ENCODE measurements around the gene HINT1. TPM values are rescaled to one million over a fixed set of nuclear protein-coding genes. Genes with fewer than 3 reads are reported as not detected.
"Not testable (repeated sequence)": the region's sequence is repeated elsewhere in the genome, so short reads cannot be mapped to it uniquely, and the experiment has no call there.

HINT1 gene
- total RNA-seq, 1 donor from 2014 or later = 136 TPM

DNA sequence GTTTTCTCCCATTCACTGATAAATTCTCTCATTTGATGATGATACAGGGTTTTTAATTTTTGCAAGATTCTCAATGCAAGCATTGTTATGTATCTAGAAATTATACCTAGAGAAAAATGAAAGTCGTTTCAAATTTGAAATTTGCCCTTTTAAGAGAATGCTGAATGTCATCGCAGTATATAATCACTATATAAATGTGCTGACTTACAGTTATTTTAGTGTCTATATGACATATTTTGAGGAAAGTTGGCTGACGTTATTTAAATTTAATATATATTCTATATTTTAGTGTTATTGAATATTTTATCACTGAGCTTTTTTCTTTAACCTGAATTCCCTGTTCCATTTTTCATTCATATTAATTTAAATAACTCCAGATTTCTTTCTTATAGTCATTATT is 35.5 kb upstream of the HINT1 start:
- Histone ChIP-seq H3K4me1 (no peaks in the 10 kb centered on the region), H3K36me3 (no peaks in the 10 kb centered on the region), H3K27me3 (ENCODE audit: low read depth) (no peaks in the 10 kb centered on the region), H3K27ac (no peak overlapping the region), H3K4me3 (no peak overlapping the region), H3K9me3 (no peaks in the 10 kb centered on the region)
- DNase-seq = no peak
- intact Hi-C loops (cut with DNase I) = no loop called here
- TF ChIP-seq, protein P1, sequence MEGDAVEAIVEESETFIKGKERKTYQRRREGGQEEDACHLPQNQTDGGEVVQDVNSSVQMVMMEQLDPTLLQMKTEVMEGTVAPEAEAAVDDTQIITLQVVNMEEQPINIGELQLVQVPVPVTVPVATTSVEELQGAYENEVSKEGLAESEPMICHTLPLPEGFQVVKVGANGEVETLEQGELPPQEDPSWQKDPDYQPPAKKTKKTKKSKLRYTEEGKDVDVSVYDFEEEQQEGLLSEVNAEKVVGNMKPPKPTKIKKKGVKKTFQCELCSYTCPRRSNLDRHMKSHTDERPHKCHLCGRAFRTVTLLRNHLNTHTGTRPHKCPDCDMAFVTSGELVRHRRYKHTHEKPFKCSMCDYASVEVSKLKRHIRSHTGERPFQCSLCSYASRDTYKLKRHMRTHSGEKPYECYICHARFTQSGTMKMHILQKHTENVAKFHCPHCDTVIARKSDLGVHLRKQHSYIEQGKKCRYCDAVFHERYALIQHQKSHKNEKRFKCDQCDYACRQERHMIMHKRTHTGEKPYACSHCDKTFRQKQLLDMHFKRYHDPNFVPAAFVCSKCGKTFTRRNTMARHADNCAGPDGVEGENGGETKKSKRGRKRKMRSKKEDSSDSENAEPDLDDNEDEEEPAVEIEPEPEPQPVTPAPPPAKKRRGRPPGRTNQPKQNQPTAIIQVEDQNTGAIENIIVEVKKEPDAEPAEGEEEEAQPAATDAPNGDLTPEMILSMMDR (IDR thresholded peaks at IDR 0.05) = no peak
- no peak for ATAC-seq

- TF ChIP-seq, protein P1 (IDR thresholded peaks at IDR 0.05) = no peak
- H3K4me1 ChIP-seq = no peaks in the 10 kb centered on the region
- no peak overlapping the region for H3K4me3 ChIP-seq
- H3K27me3 ChIP-seq (ENCODE audit: low read depth) = no peaks in the 10 kb centered on the region
- H3K9me3 ChIP-seq = no peaks in the 10 kb centered on the region
- ATAC-seq (no peak), DNase-seq (no peak)
- no peaks in the 10 kb centered on the region for H3K36me3 ChIP-seq
- H3K27ac ChIP-seq = no peak overlapping the region
- intact Hi-C loops (cut with DNase I) = no loop called here
These were observed 33.6 kb upstream of the HINT1 start for GRCh38 chr5:131198625-131199024.

DNA sequence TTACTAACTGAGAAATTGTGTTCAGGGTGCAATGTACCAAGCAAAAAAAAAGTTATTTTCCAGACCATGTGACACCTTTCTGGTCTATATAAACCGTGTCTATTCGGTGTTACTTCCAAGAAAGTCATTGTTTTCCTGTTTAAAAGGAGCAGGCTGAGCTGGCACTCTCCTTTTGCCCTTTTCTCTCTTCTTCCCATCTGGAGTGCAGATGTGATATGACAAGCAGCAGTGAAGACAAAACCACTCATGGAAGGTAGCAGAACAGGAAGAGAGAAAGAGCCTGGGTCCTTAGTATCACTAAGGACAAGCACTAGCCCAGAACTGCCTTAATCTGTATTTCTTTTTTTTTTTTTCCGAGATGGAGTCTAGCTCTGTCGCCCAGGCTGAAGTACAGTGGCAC is 31.3 kb upstream of the HINT1 start:
- DNase-seq (no peak), ATAC-seq (no peak)
- TF ChIP-seq, protein P1 (IDR thresholded peaks at IDR 0.05) = no peak
- no peak overlapping the region for H3K27ac ChIP-seq
- no peaks in the 10 kb centered on the region for H3K36me3 ChIP-seq
- intact Hi-C loops (cut with DNase I) = no loop called here
- no peaks in the 10 kb centered on the region for H3K9me3 ChIP-seq
- no peaks in the 10 kb centered on the region for H3K4me1 ChIP-seq
- H3K27me3 ChIP-seq (ENCODE audit: low read depth) = no peaks in the 10 kb centered on the region
- no peak overlapping the region for H3K4me3 ChIP-seq

DNA sequence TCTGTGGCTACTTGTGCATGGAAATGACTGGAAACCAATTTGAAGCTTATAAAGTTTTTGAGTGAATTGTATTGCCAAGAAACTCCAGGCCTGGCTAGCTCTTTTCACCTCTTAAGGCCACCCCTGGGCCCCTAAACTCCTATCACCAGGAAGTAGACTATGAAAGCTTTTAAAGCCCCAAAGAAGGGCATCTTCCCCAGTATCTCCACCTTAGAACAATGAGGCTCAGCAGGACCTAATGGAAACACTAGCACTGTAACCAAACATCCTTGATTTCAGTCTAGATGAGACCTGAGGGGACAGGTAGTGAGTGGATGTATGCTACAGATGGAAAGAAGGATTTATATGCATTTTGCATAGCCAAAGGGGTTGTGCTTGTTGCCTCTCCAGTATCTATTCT is 30.6 kb upstream of the HINT1 start:
- DNase-seq (no peak), ATAC-seq (no peak)
- no peaks in the 10 kb centered on the region for H3K4me1 ChIP-seq
- intact Hi-C loops (cut with DNase I) = no loop called here
- no peaks in the 10 kb centered on the region for H3K36me3 ChIP-seq
- H3K9me3 ChIP-seq = no peaks in the 10 kb centered on the region
- H3K4me3 ChIP-seq = no peak overlapping the region
- TF ChIP-seq, protein P1 (IDR thresholded peaks at IDR 0.05) = no peak
- H3K27me3 ChIP-seq (ENCODE audit: low read depth) = no peaks in the 10 kb centered on the region
- H3K27ac ChIP-seq = no peak overlapping the region

DNA sequence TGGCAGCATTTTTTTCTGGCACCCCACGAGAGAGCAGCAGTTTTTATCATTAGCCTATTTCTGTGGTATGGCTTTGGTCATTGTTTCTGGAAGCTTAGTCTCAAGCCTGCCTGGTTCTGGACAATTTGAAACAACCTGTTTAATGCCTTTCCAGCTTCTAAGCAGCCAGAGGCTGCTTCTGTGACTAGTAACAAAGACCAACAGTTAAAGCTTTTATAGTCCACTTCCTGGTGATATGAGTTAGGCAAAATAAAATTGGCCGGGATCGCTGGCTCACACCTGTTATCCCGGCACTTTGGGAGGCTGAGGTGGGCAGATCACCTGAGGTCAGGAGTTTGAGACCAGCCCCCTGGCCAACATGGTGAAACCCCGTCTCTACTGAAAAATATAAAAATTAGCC is 29.7 kb upstream of the HINT1 start:
- TF ChIP-seq, protein P1 (IDR thresholded peaks at IDR 0.05) = no peak
- intact Hi-C loops (cut with DNase I) = no loop called here
- DNase-seq = no peak

DNA sequence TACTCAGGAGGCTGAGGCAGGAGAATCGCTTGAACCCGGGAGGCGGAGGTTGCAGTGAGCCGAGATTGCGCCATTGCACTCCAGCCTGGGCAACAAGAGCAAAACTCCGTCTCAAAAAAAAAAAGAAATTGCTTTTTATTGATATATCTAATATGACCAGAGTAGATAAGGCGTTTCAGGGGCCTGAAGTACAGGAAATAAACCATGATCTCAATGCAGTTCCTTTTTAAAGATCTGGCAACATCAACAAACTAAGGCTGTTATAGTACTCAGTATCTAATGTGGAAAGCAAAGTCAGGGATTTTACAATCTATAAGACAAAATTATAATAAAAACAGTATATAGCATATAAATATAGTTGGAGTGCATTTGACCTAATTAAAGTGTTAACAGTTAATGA is 28.8 kb upstream of the HINT1 start:
- H3K4me1 ChIP-seq; intact Hi-C loops (cut with DNase I); H3K4me3 ChIP-seq; DNase-seq; H3K9me3 ChIP-seq; ATAC-seq; H3K36me3 ChIP-seq; H3K27me3 ChIP-seq (ENCODE audit: low read depth); H3K27ac ChIP-seq: not testable (repeated sequence)

More for the DNA sequence above, 29.7 kb upstream of the HINT1 start:
- no peak for ATAC-seq
- Histone ChIP-seq H3K36me3 (no peaks in the 10 kb centered on the region), H3K9me3 (no peaks in the 10 kb centered on the region), H3K4me3 (no peak overlapping the region), H3K4me1 (no peaks in the 10 kb centered on the region), H3K27ac (no peak overlapping the region), H3K27me3 (ENCODE audit: low read depth) (no peaks in the 10 kb centered on the region)
